ENCODE results near the gene UBE2E3. TPM values are rescaled to one million over a fixed set of nuclear protein-coding genes. Genes with fewer than 3 reads are reported as not detected.

Gene UBE2E3
- total RNA-seq, 1 donor, result 28.9 TPM

DNA sequence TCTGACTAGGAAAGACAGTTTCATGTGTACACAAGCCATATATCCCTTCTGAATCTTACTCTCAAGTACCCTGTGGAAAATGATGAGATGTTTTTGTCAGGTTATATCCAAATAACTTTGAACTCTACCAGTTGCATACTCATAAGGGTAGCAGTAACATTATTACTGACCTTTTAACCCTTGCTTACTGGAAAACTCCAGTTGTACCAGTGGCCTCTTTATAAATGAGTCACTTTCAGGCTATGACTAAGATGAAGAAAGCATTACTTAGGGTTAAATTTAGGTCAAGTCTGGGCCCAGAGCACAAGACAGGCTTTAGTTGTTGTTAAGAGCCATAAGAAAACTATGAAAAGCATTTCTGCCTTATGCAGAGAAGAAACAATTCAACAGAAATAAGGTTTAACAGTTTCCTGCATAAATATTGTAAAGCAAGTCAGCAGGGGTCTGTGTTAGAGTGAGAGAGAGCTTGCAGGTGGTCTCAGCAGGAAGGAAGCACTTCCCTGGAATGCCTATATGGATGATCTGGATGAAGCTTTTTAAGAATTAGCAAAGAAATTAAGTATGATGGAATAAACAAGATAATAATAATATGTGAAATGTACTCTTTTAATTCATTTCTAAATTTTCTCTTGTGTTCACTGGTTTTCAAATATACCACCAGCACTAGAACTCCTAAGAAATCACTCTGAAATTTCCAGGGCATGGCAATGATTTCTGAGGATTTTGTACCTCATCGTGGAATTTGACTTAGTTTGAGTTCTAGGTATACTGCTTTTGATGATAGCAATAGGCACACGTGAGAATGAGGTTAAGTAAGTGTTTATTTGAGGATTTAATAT is 126.6 kb downstream of the UBE2E3 start:
- Histone ChIP-seq H3K4me3 (ENCODE audit: low read length) (no peak overlapping the region), H3K27me3 (ENCODE audit: insufficient read depth, low read length) (no peaks in the 10 kb centered on the region), H3K4me1 (ENCODE audit: insufficient read depth, low read length) (peaks cover 7% of the 10 kb centered on the region), H3K9me3 (ENCODE audit: low read depth, low read length) (no peaks in the 10 kb centered on the region)

DNA sequence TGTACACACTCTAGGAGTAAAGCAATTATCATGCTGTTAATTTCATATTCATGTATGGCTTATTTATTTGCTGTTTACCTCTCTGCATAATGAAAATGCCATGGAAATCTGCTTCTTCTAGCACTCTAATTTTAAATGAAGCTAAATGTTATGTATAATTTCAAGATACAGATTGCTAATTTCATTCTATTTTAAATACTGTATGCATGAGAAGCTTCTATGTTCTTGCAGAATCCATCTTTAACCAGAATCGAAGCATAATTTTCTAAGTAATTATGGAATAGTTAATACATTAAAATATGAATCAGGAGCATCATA is 127.2 kb downstream of the UBE2E3 start:
- no peaks in the 10 kb centered on the region for H3K27me3 ChIP-seq (ENCODE audit: insufficient read depth, low read length)
- H3K9me3 ChIP-seq (ENCODE audit: low read depth, low read length), result no peaks in the 10 kb centered on the region
- no peak overlapping the region for H3K4me3 ChIP-seq (ENCODE audit: low read length)
- peaks cover 7% of the 10 kb centered on the region for H3K4me1 ChIP-seq (ENCODE audit: insufficient read depth, low read length)

DNA sequence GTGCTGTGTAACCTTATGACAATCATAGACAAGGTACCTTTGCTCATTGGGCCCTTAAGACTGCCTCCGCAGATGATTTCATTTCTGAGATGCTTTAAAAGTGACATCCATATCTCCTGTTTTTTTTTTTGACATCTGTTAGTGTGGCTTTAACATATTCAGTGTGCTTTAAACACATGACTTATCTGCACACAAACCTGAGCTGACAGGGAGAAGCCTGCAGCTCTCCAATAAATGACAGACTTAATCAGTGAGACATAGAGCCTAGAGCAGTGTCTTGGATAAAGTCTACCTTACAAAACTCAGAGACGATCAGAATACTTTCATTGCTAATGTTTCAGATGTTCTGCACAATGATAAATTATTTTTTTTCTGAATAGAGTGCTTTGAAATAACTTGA is 130.7 kb downstream of the UBE2E3 start:
- peaks cover 7% of the 10 kb centered on the region for H3K4me1 ChIP-seq (ENCODE audit: insufficient read depth, low read length)
- no peaks in the 10 kb centered on the region for H3K9me3 ChIP-seq (ENCODE audit: low read depth, low read length)
- no peak overlapping the region for H3K4me3 ChIP-seq (ENCODE audit: low read length)
- no peaks in the 10 kb centered on the region for H3K27me3 ChIP-seq (ENCODE audit: insufficient read depth, low read length)

DNA sequence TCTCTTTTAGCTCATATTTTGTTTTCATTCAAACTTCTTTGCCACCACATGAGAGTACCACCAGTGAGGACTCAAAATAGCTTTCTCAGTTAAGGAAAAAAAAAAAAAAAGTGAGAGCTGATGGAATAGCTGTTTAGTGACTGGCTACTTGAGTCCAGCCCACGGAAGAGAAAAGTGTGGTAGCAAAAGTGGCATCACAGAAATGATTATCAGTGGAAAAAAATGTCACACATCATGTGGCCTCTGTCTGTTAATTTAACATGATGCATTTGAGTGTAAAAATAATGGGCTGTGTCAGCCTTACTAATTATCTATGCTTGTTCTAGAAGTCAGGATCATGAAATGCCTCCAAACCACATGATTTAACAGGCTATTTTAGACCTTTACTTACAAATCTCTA is 132.5 kb downstream of the UBE2E3 start:
- no peak overlapping the region for H3K4me3 ChIP-seq (ENCODE audit: low read length)
- peaks cover 3% of the 10 kb centered on the region for H3K4me1 ChIP-seq (ENCODE audit: insufficient read depth, low read length)
- H3K9me3 ChIP-seq (ENCODE audit: low read depth, low read length), result no peaks in the 10 kb centered on the region
- no peaks in the 10 kb centered on the region for H3K27me3 ChIP-seq (ENCODE audit: insufficient read depth, low read length)
